Right hindlimb (tissue), 1 donor: Measurements from ENCODE around the gene KLK2.

Experiments used
- DNase-seq: peaks from one replicate; pipeline ENCODE4 v3.0.0-alpha.2; 2018

The KLK2 gene

DNA sequence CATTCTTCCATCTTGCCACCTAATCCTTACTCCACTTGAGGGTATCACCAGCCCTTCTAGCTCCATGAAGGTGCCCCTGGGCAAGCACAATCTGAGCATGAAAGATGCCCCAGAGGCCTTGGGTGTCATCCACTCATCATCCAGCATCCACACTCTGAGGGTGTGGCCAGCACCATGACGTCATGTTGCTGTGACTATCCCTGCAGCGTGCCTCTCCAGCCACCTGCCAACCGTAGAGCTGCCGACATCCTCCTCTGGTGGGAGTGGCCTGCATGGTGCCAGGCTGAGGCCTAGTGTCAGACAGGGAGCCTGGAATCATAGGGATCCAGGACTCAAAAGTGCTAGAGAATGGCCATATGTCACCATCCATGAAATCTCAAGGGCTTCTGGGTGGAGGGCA is 21.6 kb upstream of the KLK2 start:
- no peak for DNase-seq

DNA sequence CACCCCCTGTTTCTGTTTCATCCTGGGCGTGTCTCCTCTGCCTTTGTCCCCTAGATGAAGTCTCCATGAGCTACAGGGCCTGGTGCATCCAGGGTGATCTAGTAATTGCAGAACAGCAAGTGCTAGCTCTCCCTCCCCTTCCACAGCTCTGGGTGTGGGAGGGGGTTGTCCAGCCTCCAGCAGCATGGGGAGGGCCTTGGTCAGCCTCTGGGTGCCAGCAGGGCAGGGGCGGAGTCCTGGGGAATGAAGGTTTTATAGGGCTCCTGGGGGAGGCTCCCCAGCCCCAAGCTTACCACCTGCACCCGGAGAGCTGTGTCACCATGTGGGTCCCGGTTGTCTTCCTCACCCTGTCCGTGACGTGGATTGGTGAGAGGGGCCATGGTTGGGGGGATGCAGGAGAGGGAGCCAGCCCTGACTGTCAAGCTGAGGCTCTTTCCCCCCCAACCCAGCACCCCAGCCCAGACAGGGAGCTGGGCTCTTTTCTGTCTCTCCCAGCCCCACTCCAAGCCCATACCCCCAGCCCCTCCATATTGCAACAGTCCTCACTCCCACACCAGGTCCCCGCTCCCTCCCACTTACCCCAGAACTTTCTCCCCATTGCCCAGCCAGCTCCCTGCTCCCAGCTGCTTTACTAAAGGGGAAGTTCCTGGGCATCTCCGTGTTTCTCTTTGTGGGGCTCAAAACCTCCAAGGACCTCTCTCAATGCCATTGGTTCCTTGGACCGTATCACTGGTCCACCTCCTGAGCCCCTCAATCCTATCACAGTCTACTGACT is 18.4 kb upstream of the KLK2 start, which contains the start of gene KLK3:
Gene KLK3, plus strand, starts transcription at position 280 of the 775 bp plus-strand sequence. Its CDS starts 41 bp downstream, at position 321.
- DNase-seq: no peak

- DNase-seq: no peak
Measured at GRCh38 chr19:50857366-50857765, 15.9 kb upstream of the KLK2 start.

- no peak for DNase-seq
Measured at GRCh38 chr19:50858886-50859285, 14.4 kb upstream of the KLK2 start.

DNA sequence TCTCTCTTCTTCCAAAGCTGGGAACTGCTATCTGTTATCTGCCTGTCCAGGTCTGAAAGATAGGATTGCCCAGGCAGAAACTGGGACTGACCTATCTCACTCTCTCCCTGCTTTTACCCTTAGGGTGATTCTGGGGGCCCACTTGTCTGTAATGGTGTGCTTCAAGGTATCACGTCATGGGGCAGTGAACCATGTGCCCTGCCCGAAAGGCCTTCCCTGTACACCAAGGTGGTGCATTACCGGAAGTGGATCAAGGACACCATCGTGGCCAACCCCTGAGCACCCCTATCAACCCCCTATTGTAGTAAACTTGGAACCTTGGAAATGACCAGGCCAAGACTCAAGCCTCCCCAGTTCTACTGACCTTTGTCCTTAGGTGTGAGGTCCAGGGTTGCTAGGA is 13.4 kb upstream of the KLK2 start:
- no peak for DNase-seq

GRCh38 chr19:50861010-50861409 is 12.2 kb upstream of the KLK2 start:
- DNase-seq: no peak

GRCh38 chr19:50861496-50862286 is 11.5 kb upstream of the KLK2 start:
- DNase-seq: no peak

- DNase-seq: no peak
Measured at GRCh38 chr19:50869479-50869878, 3.8 kb upstream of the KLK2 start.

GRCh38 chr19:50870417-50871089 is 2.7 kb upstream of the KLK2 start:
- DNase-seq: no peak

GRCh38 chr19:50874211-50874610 is 972 bp downstream of the KLK2 start:
- no peak for DNase-seq

- no peak for DNase-seq
Measured at GRCh38 chr19:50875795-50876422, 2.7 kb downstream of the KLK2 start.

DNA sequence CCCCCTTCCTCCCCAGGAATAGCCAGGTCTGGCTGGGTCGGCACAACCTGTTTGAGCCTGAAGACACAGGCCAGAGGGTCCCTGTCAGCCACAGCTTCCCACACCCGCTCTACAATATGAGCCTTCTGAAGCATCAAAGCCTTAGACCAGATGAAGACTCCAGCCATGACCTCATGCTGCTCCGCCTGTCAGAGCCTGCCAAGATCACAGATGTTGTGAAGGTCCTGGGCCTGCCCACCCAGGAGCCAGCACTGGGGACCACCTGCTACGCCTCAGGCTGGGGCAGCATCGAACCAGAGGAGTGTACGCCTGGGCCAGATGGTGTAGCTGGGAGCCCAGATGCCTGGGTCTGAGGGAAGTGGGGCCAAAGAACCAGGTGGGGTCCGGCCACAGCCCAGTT is 3.2 kb downstream of the KLK2 start:
- DNase-seq: no peak

- DNase-seq: no peak
Measured at GRCh38 chr19:50877338-50877737, 4.1 kb downstream of the KLK2 start.

- DNase-seq: no peak
Measured at GRCh38 chr19:50878851-50879250, 5.6 kb downstream of the KLK2 start.

DNA sequence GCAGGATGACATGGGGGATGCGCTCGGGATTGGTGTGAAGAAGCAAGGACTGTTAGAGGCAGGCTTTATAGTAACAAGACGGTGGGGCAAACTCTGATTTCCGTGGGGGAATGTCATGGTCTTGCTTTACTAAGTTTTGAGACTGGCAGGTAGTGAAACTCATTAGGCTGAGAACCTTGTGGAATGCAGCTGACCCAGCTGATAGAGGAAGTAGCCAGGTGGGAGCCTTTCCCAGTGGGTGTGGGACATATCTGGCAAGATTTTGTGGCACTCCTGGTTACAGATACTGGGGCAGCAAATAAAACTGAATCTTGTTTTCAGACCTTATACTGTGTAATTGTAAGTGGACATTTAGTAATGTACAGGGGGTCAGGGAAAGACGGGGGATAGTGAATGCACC is 7.0 kb downstream of the KLK2 start:
- DNase-seq: no peak

- DNase-seq: no peak
Measured at GRCh38 chr19:50882188-50882587, 8.9 kb downstream of the KLK2 start.

GRCh38 chr19:50889638-50890037 is 16.4 kb downstream of the KLK2 start:
- DNase-seq: no peak

DNA sequence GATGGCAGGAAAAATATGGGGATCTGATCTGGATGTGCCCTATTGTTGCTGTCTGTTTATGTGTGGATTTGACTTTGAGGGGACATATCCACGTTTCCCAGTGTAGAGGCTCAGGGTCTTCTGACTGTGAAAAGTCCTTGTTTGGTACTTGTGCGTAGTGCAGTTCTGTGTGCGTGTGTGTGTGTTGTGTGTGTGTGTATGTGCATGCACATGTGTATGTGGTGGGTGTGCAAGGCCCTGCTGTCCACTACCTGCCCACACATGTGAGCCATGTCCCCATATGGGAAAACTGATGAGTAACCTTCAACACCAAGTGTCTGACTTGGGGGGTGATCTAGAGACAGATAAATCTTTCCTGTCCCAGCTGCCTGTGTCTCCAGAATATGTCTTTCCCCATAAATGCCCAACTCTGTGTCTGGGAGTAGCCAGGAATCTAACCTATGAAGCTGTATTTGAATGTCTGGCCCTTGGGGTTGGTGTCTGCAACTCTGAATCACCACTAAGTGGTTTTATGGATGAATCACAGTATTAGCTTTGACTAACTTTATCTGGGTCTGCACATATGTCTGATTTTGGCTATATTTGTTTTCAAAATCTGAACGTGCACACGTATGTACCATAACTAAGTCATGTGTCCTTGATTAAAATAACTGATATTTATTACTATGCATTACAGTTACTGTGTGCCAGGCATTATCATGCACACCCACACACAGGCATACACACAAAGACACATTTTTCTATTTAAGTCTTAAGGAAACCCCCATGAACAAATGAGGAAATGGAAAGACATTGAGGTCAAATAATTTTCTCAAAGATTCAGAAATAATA is 17.4 kb downstream of the KLK2 start:
- DNase-seq: no peak

DNA sequence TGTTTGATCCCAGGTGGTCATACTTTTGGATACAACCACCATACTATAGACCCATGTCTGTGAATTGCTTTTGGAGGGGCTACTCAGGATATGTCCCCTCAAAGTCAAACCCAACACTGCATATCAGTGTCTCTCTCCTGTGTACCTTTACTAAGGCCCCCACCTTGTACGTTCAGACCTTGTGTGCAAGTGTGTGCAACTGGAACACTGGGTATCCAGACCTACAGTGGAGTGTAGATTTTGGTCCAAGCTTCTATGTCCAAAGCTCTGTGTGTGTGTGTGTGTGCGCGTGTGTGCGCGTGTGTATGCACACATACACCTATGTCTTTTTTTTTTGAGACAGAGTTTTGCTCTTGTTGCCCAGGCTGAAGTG is 18.0 kb downstream of the KLK2 start:
- DNase-seq: no peak

DNA sequence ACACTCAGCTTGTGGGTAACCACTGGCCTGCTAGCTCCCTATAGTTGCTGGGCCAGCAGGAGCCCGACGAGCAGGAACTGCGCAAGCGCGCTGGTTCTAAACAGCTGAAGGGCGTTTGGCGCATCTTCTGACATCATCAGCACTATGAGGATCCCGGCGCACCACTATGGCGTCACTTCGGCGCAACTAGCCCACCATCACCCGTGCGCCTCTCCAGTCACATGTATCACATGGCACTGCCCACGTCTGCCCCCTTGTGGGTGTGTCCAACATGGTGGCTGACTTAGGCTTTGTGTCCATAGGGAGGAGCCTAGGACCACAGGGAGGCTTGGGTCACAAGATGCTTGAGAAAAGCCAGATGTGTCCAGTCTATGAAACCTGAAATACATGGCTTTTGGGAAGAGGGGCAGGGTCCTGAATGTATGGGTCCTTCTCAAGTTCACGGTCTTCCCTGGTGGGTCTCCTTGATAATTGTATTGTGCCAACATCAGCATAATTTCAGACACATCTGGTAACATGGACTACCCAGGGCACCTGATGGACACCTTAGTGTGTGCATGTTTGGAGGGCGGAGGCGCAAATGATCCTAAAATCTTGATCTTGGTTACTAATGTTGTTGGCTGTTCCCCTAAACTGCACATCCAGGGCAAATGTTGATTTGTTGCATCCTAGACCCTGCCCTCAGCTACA is 20.0 kb downstream of the KLK2 start:
- no peak for DNase-seq

- no peak for DNase-seq
Measured at GRCh38 chr19:50894478-50895356, 21.5 kb downstream of the KLK2 start.
